Measurements from ENCODE around the gene PRKAB1. TPM values are rescaled to one million over a fixed set of nuclear protein-coding genes. Genes with fewer than 3 reads are reported as not detected.

PRKAB1 gene
- total RNA-seq, 2 experiments from 2014 or later, result 18.6 to 24.2 TPM

GRCh38 chr12:119686355-119686754, 18.4 kb downstream of the PRKAB1 start:
- Histone ChIP-seq H3K36me3 (ENCODE audit: insufficient read depth, low read length) (peaks cover 8% of the 10 kb centered on the region), H3K4me3 (ENCODE audit: low read length) (no peak overlapping the region), H3K4me1 (ENCODE audit: insufficient read depth, low read length) (peaks cover 11% of the 10 kb centered on the region), H3K27me3 (ENCODE audit: control insufficient read depth in 1 of 2, insufficient read depth in 2 of 2, low read length in 2 of 2) (no peaks in the 10 kb centered on the region), H3K27ac (ENCODE audit: low read depth in 1 of 2, low read length in 2 of 2) (no peak overlapping the region), H3K9me3 (ENCODE audit: control insufficient read depth in 1 of 2, insufficient read depth in 1 of 2, low read length in 2 of 2) (no peaks in the 10 kb centered on the region)
- Mint-ChIP-seq H3K27ac (no peak overlapping the region), H3K4me3 (no peak overlapping the region), H3K9me3 (no peaks in the 10 kb centered on the region), H3K36me3 (ENCODE audit: low read depth) (peaks cover 7% of the 10 kb centered on the region), H3K4me1 (ENCODE audit: low read depth) (peaks cover 9% of the 10 kb centered on the region), H3K27me3 (no peaks in the 10 kb centered on the region)
- DNase-seq (no peak), ATAC-seq (ENCODE audit: poor library complexity) (no peak)
- ChIA-PET CTCF (no interaction called here), POLR2A (no interaction called here)
- TF ChIP-seq CTCF (IDR thresholded peaks at IDR 0.05), result no peak
- intact Hi-C loops (cut with DNase I, micrococcal nuclease), result no loop called here

GRCh38 chr12:119686776-119687175, 18.8 kb downstream of the PRKAB1 start:
- H3K4me3 Mint-ChIP-seq, result no peak overlapping the region
- peaks cover 7% of the 10 kb centered on the region for H3K36me3 Mint-ChIP-seq (ENCODE audit: low read depth)
- ChIA-PET CTCF (no interaction called here), POLR2A (no interaction called here)
- Histone ChIP-seq H3K27me3 (ENCODE audit: control insufficient read depth in 1 of 2, insufficient read depth in 2 of 2, low read length in 2 of 2) (no peaks in the 10 kb centered on the region), H3K9me3 (ENCODE audit: control insufficient read depth in 1 of 2, insufficient read depth in 1 of 2, low read length in 2 of 2) (no peaks in the 10 kb centered on the region), H3K4me1 (ENCODE audit: insufficient read depth, low read length) (peaks cover 11% of the 10 kb centered on the region), H3K36me3 (ENCODE audit: insufficient read depth, low read length) (peaks cover 4% of the 10 kb centered on the region), H3K4me3 (ENCODE audit: low read length) (no peak overlapping the region), H3K27ac (ENCODE audit: low read depth in 1 of 2, low read length in 2 of 2) (no peak overlapping the region)
- H3K27me3 Mint-ChIP-seq, result no peaks in the 10 kb centered on the region
- no peaks in the 10 kb centered on the region for H3K9me3 Mint-ChIP-seq
- DNase-seq (no peak), ATAC-seq (ENCODE audit: poor library complexity) (no peak)
- peaks cover 9% of the 10 kb centered on the region for H3K4me1 Mint-ChIP-seq (ENCODE audit: low read depth)
- H3K27ac Mint-ChIP-seq, result no peak overlapping the region
- intact Hi-C loops (cut with DNase I, micrococcal nuclease), result no loop called here
- TF ChIP-seq CTCF (IDR thresholded peaks at IDR 0.05), result no peak

GRCh38 chr12:119687406-119687805, 19.5 kb downstream of the PRKAB1 start:
- intact Hi-C loops (cut with DNase I, micrococcal nuclease), result no loop called here
- Mint-ChIP-seq H3K27me3 (no peaks in the 10 kb centered on the region), H3K36me3 (ENCODE audit: low read depth) (peaks cover 7% of the 10 kb centered on the region), H3K9me3 (no peaks in the 10 kb centered on the region), H3K4me1 (ENCODE audit: low read depth) (peaks cover 8% of the 10 kb centered on the region), H3K27ac (no peak overlapping the region), H3K4me3 (no peak overlapping the region)
- TF ChIP-seq CTCF (IDR thresholded peaks at IDR 0.05), result no peak
- Histone ChIP-seq H3K27me3 (ENCODE audit: control insufficient read depth in 1 of 2, insufficient read depth in 2 of 2, low read length in 2 of 2) (no peaks in the 10 kb centered on the region), H3K27ac (ENCODE audit: low read depth in 1 of 2, low read length in 2 of 2) (no peak overlapping the region), H3K9me3 (ENCODE audit: control insufficient read depth in 1 of 2, insufficient read depth in 1 of 2, low read length in 2 of 2) (no peaks in the 10 kb centered on the region), H3K36me3 (ENCODE audit: insufficient read depth, low read length) (no peaks in the 10 kb centered on the region), H3K4me1 (ENCODE audit: insufficient read depth, low read length) (peaks cover 5% of the 10 kb centered on the region), H3K4me3 (ENCODE audit: low read length) (no peak overlapping the region)
- ChIA-PET CTCF (interaction anchor here (1.1 kb wide), 1 partner anchor 20 kb away, joined by 3 read pairs; the partner anchor contains the start of gene PRKAB1), POLR2A (no interaction called here)
- DNase-seq (no peak), ATAC-seq (ENCODE audit: poor library complexity) (no peak)

All from CD4-positive, alpha-beta T cell (primary cell).